HG02970 (cell line): ENCODE results near the gene MIA2.
"Not testable (repeated sequence)": the region's sequence is repeated elsewhere in the genome, so short reads cannot be mapped to it uniquely, and the experiment has no call there.

Experiments used
- ATAC-seq: cut with Tn5 transposase; IDR thresholded peaks from one replicate; pipeline ENCODE4 v1.9.1; 2021; ENCODE audit warnings: mild to moderate bottlenecking, moderate library complexity, moderate number of reproducible peaks; ENCODE audit not compliant: unreplicated experiment, low FRiP score

MIA2 gene

DNA sequence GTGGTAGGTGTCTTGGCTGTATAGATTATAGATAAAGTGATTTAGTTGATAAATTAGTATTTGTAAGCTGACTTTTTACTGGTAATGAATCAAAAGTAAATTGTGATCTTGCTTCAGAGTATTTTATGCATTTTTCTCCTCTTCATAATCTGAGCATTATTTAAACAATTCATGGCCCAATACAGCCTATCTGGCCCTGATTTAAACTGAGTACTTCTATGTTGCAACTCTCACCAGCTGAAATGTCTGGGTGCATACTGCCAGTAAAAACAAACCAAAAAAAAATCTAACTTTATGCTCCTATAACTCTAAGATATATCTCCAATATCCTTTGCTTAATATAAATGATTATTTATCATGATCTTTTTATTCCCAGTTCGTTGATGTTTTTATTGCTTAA is 86.6 kb downstream of the MIA2 start:
- no peak for ATAC-seq

DNA sequence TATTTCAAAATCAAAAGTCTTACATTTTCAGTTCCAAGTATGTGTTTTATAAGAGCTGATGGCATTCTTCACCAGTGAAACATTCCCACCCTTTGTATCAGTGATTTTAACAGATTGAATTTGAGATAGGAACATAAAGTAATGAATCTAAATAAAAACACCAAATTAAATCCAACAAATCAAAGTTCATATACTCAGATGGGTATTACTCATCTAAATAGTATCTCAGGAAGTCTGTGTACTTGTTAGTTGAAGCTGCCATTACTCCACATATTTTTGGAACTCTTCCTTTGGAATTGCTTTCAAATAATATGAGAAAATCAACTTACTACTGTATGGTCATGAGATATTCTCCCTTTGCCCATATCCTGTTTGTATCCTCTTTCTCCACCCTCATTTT is 89.1 kb downstream of the MIA2 start:
- ATAC-seq = no peak

DNA sequence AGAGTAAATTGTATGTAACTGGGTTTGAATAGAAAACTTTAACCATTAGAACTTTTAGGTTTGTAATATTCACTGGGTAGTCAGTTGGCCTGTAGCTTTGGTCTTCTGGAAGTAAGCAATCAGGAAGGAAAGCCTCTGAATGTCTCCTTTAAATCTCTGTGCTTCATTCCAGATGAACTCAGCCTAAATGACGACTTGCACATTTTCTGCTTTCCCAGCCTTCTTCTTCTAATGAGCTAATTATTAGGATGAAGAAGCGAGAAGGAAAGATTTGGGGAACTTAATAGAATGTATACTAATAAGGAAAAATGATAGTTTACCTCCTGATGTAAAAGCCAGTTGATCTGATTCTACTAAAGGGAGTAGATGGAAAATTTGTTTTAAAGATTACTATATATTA is 90.4 kb downstream of the MIA2 start:
- no peak for ATAC-seq

DNA sequence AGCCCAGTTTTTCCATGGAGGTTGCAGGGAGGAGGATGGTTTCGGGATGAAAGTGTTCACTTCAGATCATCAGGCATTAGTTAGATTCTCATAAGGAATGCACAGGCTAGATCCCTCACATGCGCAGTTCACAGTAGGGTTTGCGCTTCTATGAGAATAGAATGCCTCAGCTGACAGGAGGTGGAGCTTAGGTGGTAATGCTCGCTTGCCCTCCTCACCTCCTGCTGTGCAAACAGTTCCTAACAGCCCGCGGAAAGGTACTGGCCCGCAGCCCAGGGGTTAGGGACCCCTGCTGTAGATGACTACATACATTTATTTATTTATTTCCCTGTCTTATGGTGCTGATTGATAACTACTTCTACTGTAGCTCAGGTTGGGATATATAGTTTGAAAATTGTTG is 105.3 kb downstream of the MIA2 start:
- no peak for ATAC-seq

DNA sequence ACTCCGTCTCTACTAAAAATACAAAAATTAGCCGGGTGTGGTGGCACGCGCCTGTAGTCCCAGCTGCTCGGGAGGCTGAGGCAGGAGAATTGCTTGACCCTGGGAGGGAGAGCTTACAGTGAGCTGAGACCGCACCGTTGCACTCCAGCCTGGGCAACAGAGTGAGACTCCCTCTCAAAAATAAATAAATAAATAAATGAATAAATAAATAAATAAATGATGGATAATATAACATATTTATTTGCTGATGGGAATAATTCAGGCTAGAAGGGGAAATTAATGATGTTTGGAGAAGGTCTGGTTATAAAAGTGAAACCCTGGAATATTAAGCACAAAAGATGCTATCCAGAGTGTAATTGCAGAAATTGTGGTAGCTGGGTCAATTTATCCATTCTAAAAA is 107.4 kb downstream of the MIA2 start:
- not testable (repeated sequence) for ATAC-seq

DNA sequence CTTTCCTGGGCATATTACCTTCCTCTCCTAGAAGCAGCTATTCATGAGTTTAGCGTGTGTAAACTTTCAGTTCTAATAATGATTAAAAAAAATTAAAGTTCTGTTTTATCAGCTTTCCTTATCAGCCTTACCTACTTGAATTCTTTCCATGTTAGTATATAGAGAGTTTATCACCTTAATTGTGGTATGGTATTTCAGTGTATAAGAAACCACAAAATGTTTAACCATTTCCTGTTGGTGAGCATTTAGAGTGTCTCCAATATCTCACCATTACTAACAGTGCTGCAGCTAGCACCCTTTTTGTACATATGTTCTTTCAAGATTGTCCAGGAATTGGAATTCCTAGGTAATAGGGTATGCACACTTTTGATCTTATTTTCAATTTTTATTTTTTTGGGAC is 109.1 kb downstream of the MIA2 start:
- no peak for ATAC-seq

DNA sequence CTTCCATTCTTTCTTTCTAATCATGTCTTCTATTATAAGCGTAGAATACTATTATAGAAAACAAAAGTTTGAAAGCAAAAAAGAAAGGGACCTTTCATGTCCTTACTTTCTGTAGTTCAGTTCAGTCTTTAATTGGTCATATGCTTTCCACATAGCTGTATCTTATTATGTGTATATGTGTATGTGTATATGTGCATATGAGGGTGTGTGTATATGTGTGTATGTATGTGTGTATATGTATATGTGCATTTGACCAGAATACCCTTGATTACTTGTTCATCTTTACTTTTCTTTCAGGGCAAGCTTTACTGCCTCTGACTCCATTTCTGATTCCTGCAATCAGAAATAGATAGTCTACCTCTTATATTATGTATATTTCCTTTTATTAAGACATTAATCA is 109.9 kb downstream of the MIA2 start:
- ATAC-seq = no peak

DNA sequence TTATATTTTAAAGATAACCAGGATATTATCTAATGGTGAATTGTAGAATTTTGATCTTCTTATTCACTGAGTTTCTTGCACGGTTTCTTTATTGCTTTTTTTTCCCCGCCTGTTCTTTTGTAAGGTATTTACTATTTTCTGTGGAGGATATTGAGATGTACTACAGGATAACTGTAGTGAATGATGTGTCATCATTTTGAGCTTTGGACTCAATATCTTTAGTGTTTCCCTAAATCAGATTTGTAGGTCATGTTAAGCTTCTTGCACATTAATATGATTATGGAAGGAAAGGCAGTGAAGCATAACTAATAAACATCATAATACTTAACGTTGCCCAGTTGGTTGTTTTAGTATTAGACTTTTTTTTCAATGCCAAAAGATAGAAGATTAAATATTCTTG is 117.2 kb downstream of the MIA2 start:
- ATAC-seq = no peak

DNA sequence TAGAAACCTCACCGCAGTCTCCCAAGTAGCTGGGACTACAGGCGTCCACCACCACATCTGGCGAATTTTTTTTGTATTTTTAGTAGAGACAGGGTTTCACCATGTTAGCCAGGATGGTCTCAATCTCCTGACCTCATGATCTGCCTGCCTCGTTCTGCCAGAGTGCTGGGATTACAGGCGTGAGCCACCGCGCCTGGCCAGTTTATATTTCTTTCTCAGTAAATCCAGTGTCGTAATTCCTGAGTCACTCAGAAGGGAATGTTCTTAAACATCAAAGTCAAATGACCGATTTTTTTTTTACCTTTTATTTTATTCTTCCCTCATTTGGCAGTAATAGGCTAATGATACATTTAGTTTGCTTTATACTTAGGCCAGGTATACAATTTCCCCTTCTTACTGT is 118.0 kb downstream of the MIA2 start:
- ATAC-seq = no peak

DNA sequence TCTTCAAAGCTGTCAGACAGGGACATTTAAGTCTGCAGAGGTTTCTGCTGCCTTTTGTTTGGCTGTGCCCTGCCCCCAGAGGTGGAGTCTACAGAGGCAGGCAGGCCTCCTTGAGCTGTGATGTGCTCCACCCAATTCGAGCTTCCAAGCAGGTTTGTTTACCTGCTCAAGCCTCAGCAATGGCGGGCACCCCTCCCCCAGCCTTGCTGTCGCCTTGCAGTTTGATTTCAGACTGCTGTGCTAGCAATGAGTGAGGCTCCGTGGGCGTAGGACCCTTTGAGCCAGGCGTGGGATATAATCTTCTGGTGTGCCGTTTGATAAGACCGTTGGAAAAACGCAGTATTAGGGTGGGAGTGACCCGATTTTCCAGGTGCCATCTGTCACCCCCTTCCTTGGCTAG is 125.4 kb downstream of the MIA2 start:
- not testable (repeated sequence) for ATAC-seq

DNA sequence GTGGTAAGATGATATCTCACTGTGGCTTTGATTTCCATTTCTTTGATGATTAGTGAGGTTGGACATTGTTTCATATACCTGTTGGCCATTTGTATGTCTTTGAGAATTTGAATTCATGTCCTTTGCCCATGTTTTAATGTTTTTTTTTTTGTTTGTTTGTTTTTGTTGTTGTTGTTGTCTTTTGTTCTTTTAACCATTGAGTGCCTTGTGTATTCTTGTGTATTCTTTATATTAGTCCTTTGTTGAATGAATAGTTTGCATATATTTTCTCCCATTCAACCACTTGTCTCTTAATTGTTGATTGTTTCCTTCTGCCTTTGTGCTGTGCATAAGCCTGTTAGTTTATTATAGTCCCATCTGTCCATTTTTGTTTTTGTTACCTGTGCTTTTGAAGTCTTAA is 126.6 kb downstream of the MIA2 start:
- no peak for ATAC-seq

DNA sequence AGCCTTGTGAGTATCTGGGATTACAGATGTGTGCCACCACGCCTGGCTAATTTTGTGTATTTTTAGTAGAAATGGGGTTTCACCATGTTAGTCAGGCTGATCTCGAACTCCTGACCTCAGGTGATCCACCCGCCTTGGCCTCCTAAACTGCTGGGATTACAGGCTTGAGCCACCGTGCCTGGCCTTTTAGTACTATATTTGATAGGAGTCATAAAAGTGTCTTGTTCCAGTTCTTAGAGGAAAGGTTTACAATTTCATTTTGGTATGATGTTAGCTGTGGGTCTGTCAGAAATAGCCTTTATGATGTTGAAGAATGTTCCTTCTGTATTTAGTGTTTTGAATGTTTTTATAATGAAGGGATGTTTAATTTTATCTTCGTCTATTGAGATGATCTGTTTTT is 127.8 kb downstream of the MIA2 start:
- ATAC-seq = not testable (repeated sequence)

DNA sequence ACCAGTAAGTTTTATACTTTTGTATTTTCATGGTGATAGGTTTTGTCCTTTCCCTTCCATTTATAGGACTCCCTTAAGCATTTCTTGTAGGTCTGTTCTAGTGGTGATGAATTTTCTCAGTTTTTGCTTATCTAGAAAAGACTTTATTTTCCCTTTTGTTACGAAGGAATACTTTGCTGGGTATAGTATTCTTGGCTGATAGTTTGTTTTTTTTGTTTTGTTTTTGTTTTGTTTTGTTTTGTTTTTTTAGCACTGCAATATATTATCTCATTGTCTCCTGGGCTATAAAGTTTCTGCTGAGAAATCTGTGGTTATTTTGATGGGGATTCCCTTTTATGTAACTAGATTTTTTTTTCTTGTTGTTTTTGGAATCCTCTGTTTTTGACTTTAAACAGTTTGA is 130.8 kb downstream of the MIA2 start:
- ATAC-seq = no peak

DNA sequence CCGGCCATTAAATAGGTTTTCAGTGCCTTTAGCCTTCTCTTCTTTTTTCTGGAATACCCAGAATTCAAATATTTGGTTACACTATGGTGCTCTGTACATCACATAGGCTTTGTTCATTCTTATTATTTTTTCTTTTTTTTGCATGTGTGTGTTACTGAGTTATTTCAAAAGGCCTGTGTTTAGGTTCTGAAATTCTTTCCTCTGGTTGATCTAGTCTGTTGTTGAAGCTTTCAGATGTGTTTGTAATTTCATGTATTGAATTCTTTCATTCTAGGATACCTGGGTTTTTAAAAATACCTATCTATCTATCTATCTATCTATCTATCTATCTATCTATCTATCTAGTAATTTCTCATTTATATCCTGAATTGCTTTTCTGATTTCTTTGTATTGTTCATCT is 131.6 kb downstream of the MIA2 start:
- ATAC-seq = no peak

DNA sequence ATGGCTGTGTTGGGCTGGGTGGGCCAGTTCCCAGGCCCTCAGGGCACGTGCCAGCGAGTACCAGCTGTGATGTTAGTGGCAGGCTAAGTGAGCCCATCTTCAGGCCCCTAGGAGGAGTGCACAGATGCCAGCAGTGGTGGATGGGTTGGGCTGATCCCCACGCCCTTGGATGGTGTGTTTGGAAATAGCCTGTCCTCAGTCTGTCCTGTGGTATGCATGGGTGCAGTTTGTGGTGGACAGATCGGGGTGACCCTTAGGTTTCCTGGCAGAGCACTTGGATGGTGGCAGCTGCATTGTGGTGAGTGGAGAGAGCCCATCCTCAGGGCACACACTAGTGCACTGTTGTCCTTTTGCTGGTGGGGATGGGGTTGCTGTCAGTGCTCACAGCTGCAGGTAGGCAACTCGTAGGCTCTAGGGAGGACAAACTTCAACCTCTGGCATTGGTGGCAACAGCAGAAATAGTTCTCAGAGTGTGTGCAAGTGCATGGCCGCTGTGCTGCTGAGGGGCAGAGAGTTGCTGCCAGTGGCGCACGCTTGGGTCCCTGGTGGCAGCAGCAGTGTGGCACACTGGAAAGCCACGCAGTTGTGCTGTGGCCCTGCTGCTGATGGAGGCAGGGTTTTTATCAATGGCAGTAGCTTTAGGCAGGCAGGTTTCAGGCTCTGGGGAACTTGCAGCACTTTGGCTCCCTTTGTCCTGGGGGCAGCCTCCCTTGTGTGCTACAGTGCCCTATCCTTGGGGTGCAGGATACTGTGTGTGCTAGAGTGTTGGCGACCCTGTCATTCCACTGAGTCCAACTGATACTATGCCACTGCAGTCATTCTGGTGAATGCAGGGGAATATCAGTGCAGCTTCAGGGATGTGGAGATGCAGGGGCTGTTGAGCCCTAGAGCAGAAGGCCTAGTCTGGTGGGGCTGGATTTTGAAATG is 133.0 kb downstream of the MIA2 start:
- ATAC-seq = no peak

DNA sequence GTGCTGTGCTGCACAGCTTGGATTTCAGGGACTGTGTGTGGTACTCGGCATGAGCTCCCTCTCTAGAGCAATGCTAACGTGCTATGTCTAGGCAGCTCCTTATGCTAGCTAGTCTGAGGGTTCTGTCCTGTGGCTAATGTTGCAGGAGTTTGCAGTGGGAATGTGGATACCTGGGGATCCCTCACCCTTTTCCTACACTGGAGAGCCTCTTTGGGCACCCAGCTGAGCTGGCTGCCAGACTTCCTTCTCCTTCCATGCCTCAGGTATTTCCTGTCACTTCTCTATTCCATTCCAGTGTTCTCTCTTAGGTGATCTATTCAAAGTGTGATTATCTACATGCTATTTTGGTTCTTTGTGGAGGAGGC is 133.7 kb downstream of the MIA2 start:
- no peak for ATAC-seq

DNA sequence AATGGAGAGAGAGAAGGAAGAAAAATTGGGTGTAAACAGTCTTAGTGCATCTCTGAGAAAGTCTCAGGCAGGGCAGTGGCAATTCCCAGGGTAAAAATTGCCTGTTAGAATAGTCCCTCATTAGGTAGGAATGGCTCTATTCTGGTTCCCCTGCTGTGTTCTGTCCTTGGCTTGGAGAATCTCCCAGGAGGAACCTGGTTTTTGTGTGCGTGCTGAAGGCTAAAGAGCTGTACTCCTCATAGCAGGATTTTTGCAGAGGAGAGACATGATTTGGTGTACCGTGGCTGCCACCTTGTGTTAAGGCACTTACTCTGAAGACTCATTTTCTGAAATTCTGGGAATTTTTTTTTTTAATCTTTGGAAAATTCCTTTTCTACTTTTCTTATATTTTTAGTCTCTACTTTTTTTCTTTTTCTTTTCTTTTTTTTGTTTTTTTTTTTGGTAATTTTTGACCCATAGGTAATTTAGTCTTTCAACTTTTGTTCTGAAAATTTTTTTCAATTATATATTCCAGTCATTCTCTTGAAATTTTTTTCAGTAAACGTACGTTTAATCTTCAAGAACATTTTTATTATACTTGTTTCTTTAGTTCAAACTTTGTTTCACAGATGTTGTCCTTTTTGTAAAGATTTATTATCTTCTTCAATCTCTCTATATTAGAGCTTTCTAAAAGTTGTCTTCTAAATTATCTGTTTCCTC is 134.7 kb downstream of the MIA2 start:
- no peak for ATAC-seq

DNA sequence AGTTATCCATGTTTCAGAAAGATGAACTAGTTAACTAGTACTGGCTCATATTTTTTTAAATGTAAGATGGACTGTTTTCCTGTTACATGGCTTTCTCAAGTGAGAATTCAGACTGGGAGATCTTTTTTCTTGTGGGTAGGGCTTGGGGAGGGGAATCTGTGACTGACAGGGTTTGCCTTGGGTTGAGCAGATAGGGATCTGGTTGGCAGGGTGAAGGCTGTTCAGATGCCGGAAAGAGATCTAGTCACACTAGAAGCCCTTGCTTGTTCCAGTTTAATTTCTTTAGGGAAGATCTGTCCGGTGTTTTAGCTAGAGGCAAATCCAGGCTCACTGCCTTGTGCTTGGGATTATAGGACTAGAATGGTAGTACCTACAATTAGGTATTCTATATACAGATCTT is 135.3 kb downstream of the MIA2 start:
- no peak for ATAC-seq

DNA sequence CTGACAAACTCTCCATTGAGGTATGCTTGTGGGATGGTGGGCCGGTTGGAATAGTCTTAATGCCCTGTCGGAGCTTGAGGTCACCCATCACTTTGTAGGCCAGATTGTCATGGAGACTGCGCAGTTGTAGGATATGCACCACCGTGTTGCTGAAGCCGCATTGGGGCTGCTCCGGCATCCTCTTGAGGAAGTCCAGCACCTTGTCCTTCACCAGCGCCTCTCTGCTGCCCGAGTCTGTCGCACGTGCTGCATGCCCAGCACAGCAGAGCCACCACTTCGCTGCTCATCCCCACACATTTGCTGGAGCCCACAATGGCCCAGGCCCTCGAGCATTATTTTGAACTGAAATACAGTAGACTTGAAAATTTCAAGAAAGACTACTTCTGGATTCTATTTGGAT is 136.7 kb downstream of the MIA2 start:
- ATAC-seq = no peak

DNA sequence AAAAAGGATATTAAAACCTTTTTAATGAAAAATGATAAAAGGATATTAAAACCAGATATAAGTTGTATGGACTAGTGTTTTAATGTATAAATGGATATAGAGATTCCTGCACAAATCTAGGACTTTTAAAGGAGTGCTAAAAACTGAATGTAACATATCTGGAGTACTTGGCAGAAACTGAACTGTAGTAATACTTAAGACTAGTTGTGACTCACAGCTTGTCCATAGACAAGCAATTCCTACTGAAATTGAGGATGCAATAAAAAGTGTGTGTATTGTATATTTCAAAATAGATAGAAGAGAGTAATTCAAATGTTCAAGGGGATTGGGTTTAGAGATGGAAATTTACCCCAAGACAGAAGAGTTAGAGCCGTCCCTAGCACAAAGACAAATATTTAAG is 138.9 kb downstream of the MIA2 start:
- no peak for ATAC-seq

DNA sequence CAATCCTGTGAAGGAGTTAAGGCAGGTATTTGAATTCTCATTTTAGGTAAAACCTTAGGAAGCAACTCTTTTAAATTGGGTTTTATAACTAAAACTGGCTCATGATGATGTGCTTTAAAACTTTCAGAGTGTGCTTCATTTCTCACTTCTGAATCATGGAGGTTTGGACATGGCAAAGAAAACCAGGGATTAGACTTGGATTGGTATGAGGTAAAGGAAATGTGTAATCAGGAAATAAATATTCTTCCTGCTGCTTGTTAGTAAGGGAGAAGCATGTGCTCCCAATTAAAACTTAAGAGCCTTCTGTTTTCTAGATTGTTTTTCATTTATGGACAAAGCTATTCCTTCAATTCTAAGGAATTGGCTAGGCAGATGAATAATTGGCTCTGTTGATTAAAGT is 141.1 kb downstream of the MIA2 start:
- ATAC-seq = no peak
